Caco-2 (cell line): Measurements from ENCODE around the gene OR7G3. TPM values are rescaled to one million over a fixed set of nuclear protein-coding genes. Genes with fewer than 3 reads are reported as not detected.

ENCODE experiments used
- BruUV-seq: library from RNA; stranded (reverse); fragments of 400-500 nt; replicated peaks from 2 replicates; lab custom pipeline; 2021; lab: Mats Ljungman, UMichigan
- CTCF ChIA-PET: fragments of 300-600 bp; sonication (Branson Sonifier 250); formaldehyde crosslinking; loops from one replicate; lab custom pipeline; 2022; ENCODE audit warnings: antibody characterized with exemption; lab: Charles Lee
- POLR2A ChIA-PET: fragments of 300-600 bp; sonication (Branson Sonifier 250); formaldehyde crosslinking; loops from one replicate; lab custom pipeline; 2022; ENCODE audit warnings: antibody characterized with exemption; lab: Charles Lee
- DNase-seq, 2 experiments: peaks; one replicate each; pipeline versions ENCODE4 v3.0.0 to v3.0.0-alpha.2; 2020 to 2022
- H3K27me3 ChIP-seq: replicated peaks from 2 replicates; pipeline ENCODE4 v1.6.0; 2011; ENCODE audit warnings: low read length; ENCODE audit not compliant: control insufficient read depth, insufficient read depth
- H3K36me3 ChIP-seq: 2 replicates; pipeline ENCODE4 v1.5.1; 2011; ENCODE audit warnings: low read length; ENCODE audit not compliant: control insufficient read depth, insufficient read depth
- H3K4me1 ChIP-seq: fragments of 250-450 bp; sonication (Bioruptor Pico); 2 replicates; pipeline ENCODE4 v1.5.1; 2020; ENCODE audit warnings: mild to moderate bottlenecking
- H3K4me3 ChIP-seq: 2 replicates; pipeline ENCODE4 v1.5.1; 2011; ENCODE audit warnings: low read depth, mild to moderate bottlenecking, control low read depth, low read length
- H3K9me3 ChIP-seq: fragments of 250-450 bp; sonication (Bioruptor Pico); 2 replicates; pipeline ENCODE4 v1.5.1; 2020; ENCODE audit warnings: mild to moderate bottlenecking, moderate library complexity
- H3K27ac Mint-ChIP-seq: one replicate; pipeline ENCODE4 v1.8.0; 2022; ENCODE audit warnings: mixed read lengths; ENCODE audit not compliant: unreplicated experiment
- H3K27me3 Mint-ChIP-seq: one replicate; pipeline ENCODE4 v1.8.0; 2022; ENCODE audit warnings: mixed read lengths; ENCODE audit not compliant: insufficient read depth, unreplicated experiment
- H3K36me3 Mint-ChIP-seq: one replicate; pipeline ENCODE4 v1.8.0; 2022; ENCODE audit warnings: mild to moderate bottlenecking, mixed read lengths; ENCODE audit not compliant: insufficient read depth, unreplicated experiment
- H3K4me1 Mint-ChIP-seq: one replicate; pipeline ENCODE4 v1.8.0; 2022; ENCODE audit warnings: low read depth, mixed read lengths; ENCODE audit not compliant: unreplicated experiment
- H3K4me3 Mint-ChIP-seq: one replicate; pipeline ENCODE4 v1.8.0; 2022; ENCODE audit warnings: mild to moderate bottlenecking, moderate library complexity, mixed read lengths; ENCODE audit not compliant: unreplicated experiment
- H3K9me3 Mint-ChIP-seq: one replicate; pipeline ENCODE4 v1.8.0; 2022; ENCODE audit warnings: mixed read lengths; ENCODE audit not compliant: unreplicated experiment
- CTCF ChIP-seq, 2 experiments: fragments of 200-600 bp in 1 of 2; IDR thresholded peaks; 1 replicate in 1 of 2; 2 replicates in 1 of 2; pipeline versions ENCODE4 v1.5.1 to v1.8.0; 2011 to 2022; ENCODE audit warnings: antibody characterized with exemption in 1 of 2, control low read depth in 1 of 2, inconsistent platforms in 1 of 2, low read depth in 1 of 2, low read length in 1 of 2, mild to moderate bottlenecking in 1 of 2, moderate library complexity in 1 of 2; ENCODE audit not compliant: insufficient read depth in 1 of 2, severe bottlenecking in 1 of 2, unreplicated experiment in 1 of 2
- intact Hi-C: fragments of 100-400 bp; cut with micrococcal nuclease; formaldehyde crosslinking; loops from one replicate; pipeline ENCODE4 v1.10.0; 2022; ENCODE audit not compliant: unreplicated experiment
- total RNA-seq: library from RNA; stranded (reverse); gene quantifications from 2 replicates; pipeline ENCODE4 v1.2.3, GENCODE V29; 2022

OR7G3 gene
- total RNA-seq, 1 experiment from 2014 or later, result not detected

GRCh38 chr19:9148697-9149096, 21.9 kb upstream of the OR7G3 start:
- BruUV-seq, result no TSS peak
- Mint-ChIP-seq H3K27me3 (no peaks in the 10 kb centered on the region), H3K4me1 (no peaks in the 10 kb centered on the region), H3K4me3 (no peak overlapping the region), H3K36me3 (peaks cover 75% of the 10 kb centered on the region), H3K9me3 (peaks cover 59% of the 10 kb centered on the region), H3K27ac (no peak overlapping the region)
- H3K9me3 ChIP-seq, result peaks cover 53% of the 10 kb centered on the region
- H3K4me1 ChIP-seq, result no peaks in the 10 kb centered on the region
- intact Hi-C loops, result no loop called here
- no peak for DNase-seq
- H3K4me3 ChIP-seq, result no peak overlapping the region
- ChIA-PET CTCF (no interaction called here), POLR2A (no interaction called here)
- no peak for TF ChIP-seq CTCF (IDR thresholded peaks at IDR 0.05; ENCODE audit: insufficient read depth in 1 of 2, low read depth in 1 of 2, low read length in 1 of 2, severe bottlenecking in 1 of 2, unreplicated experiment in 1 of 2)
- no peaks in the 10 kb centered on the region for H3K27me3 ChIP-seq
- peaks cover 1% of the 10 kb centered on the region for H3K36me3 ChIP-seq

- BruUV-seq, result no TSS peak
- TF ChIP-seq CTCF (IDR thresholded peaks at IDR 0.05; ENCODE audit: insufficient read depth in 1 of 2, low read depth in 1 of 2, low read length in 1 of 2, severe bottlenecking in 1 of 2, unreplicated experiment in 1 of 2), result no peak
- DNase-seq, result no peak
- CTCF ChIA-PET, result no interaction called here
- no peak overlapping the region for H3K27ac Mint-ChIP-seq
- Histone ChIP-seq H3K9me3 (peaks cover 45% of the 10 kb centered on the region), H3K36me3 (peaks cover 1% of the 10 kb centered on the region), H3K27me3 (no peaks in the 10 kb centered on the region), H3K4me3 (no peak overlapping the region), H3K4me1 (no peaks in the 10 kb centered on the region)
- peaks cover 54% of the 10 kb centered on the region for H3K9me3 Mint-ChIP-seq
- no peaks in the 10 kb centered on the region for H3K4me1 Mint-ChIP-seq
- POLR2A ChIA-PET, result no interaction called here
- no peaks in the 10 kb centered on the region for H3K27me3 Mint-ChIP-seq
- H3K36me3 Mint-ChIP-seq, result peaks cover 78% of the 10 kb centered on the region
- intact Hi-C loops, result no loop called here
- no peak overlapping the region for H3K4me3 Mint-ChIP-seq
Observed at GRCh38 chr19:9146882-9147281, 20.1 kb upstream of the OR7G3 start.

GRCh38 chr19:9144920-9145319, 18.2 kb upstream of the OR7G3 start:
- no peak overlapping the region for H3K27ac Mint-ChIP-seq
- peaks cover 77% of the 10 kb centered on the region for H3K36me3 Mint-ChIP-seq
- intact Hi-C loops, result no loop called here
- ChIA-PET CTCF (no interaction called here), POLR2A (no interaction called here)
- H3K9me3 Mint-ChIP-seq, result peaks cover 39% of the 10 kb centered on the region
- H3K9me3 ChIP-seq, result peaks cover 42% of the 10 kb centered on the region
- H3K4me3 ChIP-seq, result no peak overlapping the region
- 0 out of 2 replicates have a peak, but pooled peaks cover 7% of the 10 kb centered on the region for H3K4me1 ChIP-seq
- no peak for DNase-seq
- no peaks in the 10 kb centered on the region for H3K27me3 Mint-ChIP-seq
- H3K36me3 ChIP-seq, result peaks cover 1% of the 10 kb centered on the region
- BruUV-seq, result no TSS peak
- H3K4me1 Mint-ChIP-seq, result peaks cover under 1% of the 10 kb centered on the region
- H3K27me3 ChIP-seq, result no peaks in the 10 kb centered on the region
- no peak for TF ChIP-seq CTCF (IDR thresholded peaks at IDR 0.05; ENCODE audit: insufficient read depth in 1 of 2, low read depth in 1 of 2, low read length in 1 of 2, severe bottlenecking in 1 of 2, unreplicated experiment in 1 of 2)
- H3K4me3 Mint-ChIP-seq, result no peak overlapping the region
